Activated CD8-positive, alpha-beta T cell treated with anti-CD3 and anti-CD28 coated beads for 36 hours (primary cell): ENCODE results near the gene RNF169. TPM values are rescaled to one million over a fixed set of nuclear protein-coding genes. Genes with fewer than 3 reads are reported as not detected.

Experiments used
- ATAC-seq: fragments of 200-7000 bp; cut with Tn5 transposase; one replicate; pipeline ENCODE4 v1.10.0; 2021; ENCODE audit warnings: mild to moderate bottlenecking, moderate library complexity
- CTCF ChIA-PET: fragments of 350-600 bp; sonication (Branson Sonifier 250); formaldehyde crosslinking; loops from one replicate; lab custom pipeline; 2021; ENCODE audit warnings: antibody characterized with exemption; lab: Charles Lee
- POLR2A ChIA-PET: fragments of 350-600 bp; sonication (Branson Sonifier 250); formaldehyde crosslinking; loops from one replicate; lab custom pipeline; 2021; ENCODE audit warnings: antibody characterized with exemption; lab: Charles Lee
- DNase-seq: peaks from one replicate; pipeline ENCODE4 v3.0.0-alpha.2; 2020
- H3K27ac Mint-ChIP-seq: one replicate; pipeline ENCODE4 v1.8.0; 2021; ENCODE audit warnings: mild to moderate bottlenecking, mixed read lengths
- H3K27me3 Mint-ChIP-seq: one replicate; pipeline ENCODE4 v1.8.0; 2021; ENCODE audit warnings: mixed read lengths
- H3K36me3 Mint-ChIP-seq: one replicate; pipeline ENCODE4 v1.8.0; 2021; ENCODE audit warnings: low read depth, mixed read lengths
- H3K4me1 Mint-ChIP-seq: one replicate; pipeline ENCODE4 v1.8.0; 2021; ENCODE audit warnings: low read depth, mixed read lengths
- H3K4me3 Mint-ChIP-seq: one replicate; pipeline ENCODE4 v1.8.0; 2021; ENCODE audit warnings: mild to moderate bottlenecking, moderate library complexity, mixed read lengths
- H3K9me3 Mint-ChIP-seq: one replicate; pipeline ENCODE4 v1.8.0; 2021; ENCODE audit warnings: mixed read lengths
- intact Hi-C: fragments of 100-400 bp; cut with micrococcal nuclease; formaldehyde crosslinking; loops from one replicate; pipeline ENCODE4 v1.10.0; 2022
- total RNA-seq, 2 experiments: library from RNA; stranded (reverse); gene quantifications; one replicate each; pipeline ENCODE4 v1.2.3, GENCODE V29; 2021
- TF ChIP-seq, protein P1 (sequence below): fragments of 200-600 bp; IDR thresholded peaks from one replicate; pipeline ENCODE4 v1.8.0; 2022; ENCODE audit warnings: antibody characterized with exemption, mild to moderate bottlenecking

The RNF169 gene
- total RNA-seq, 2 experiments from 2014 or later: 13.9 to 14.2 TPM

DNA sequence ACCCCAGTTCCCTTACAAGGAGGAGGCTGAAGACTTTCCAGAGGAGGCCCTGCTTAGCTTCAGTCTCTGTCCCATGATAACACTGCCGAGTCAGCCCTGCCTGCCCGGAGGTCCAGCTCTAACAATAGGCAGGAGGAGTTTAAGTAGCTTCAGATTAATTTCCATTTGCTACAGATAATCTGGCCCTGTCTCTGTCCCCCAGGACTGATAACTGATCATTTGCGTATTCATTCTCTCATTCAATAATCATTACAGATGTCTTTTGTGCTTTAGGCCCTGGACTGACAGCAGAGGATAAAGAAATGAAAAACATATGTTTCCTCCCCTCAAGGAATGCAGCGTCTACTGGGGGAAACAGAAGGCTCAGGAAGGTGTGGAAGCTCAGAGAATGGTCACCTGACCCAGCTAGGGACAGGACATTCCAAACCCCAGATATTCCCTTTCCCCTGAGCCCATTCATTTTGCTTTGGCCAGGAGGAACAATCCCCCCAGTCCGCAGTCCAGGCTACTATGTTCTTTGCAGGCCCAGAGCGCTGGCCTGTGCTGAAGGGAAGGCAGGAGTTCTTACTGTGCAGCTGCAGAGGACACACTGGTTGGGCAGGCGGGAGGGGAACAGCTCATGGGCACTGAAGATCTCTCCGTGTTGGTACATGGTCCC, 38.2 kb upstream of the RNF169 start:
- CTCF ChIA-PET: interaction anchor here (1.1 to 1.9 kb wide), 2 partner anchors 16 to 29 kb away, joined by 3 to 10 read pairs; no protein-coding TSS in a partner anchor
- H3K27me3 Mint-ChIP-seq: no peaks in the 10 kb centered on the region
- ATAC-seq (no peak), DNase-seq (no peak)
- POLR2A ChIA-PET: no interaction called here
- H3K9me3 Mint-ChIP-seq: no peaks in the 10 kb centered on the region
- no peaks in the 10 kb centered on the region for H3K36me3 Mint-ChIP-seq
- H3K4me1 Mint-ChIP-seq: peaks cover 3% of the 10 kb centered on the region
- H3K27ac Mint-ChIP-seq: no peak overlapping the region
- intact Hi-C loops: no loop called here
- no peak overlapping the region for H3K4me3 Mint-ChIP-seq
- TF ChIP-seq, protein P1, sequence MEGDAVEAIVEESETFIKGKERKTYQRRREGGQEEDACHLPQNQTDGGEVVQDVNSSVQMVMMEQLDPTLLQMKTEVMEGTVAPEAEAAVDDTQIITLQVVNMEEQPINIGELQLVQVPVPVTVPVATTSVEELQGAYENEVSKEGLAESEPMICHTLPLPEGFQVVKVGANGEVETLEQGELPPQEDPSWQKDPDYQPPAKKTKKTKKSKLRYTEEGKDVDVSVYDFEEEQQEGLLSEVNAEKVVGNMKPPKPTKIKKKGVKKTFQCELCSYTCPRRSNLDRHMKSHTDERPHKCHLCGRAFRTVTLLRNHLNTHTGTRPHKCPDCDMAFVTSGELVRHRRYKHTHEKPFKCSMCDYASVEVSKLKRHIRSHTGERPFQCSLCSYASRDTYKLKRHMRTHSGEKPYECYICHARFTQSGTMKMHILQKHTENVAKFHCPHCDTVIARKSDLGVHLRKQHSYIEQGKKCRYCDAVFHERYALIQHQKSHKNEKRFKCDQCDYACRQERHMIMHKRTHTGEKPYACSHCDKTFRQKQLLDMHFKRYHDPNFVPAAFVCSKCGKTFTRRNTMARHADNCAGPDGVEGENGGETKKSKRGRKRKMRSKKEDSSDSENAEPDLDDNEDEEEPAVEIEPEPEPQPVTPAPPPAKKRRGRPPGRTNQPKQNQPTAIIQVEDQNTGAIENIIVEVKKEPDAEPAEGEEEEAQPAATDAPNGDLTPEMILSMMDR: no peak

DNA sequence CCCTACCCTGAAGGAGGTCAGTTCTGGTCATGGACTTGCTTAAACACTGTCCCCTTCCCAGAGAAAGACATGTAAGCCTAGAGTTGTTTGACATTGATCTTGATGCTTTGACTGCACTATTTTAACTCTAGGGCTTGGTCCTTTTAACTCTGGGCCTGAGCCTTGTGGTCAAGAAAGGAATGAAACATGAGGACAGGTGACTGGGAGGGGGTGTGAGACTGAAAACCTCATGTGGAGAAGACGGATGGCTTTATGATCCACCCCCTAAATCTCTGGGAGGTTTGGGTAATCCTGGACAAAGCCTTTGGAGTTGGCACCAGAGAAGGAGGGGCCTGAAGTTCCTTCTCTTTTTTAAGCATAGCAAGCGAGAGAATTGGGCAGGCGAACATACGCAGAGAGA, 35.0 kb upstream of the RNF169 start:
- TF ChIP-seq, protein P1: no peak
- intact Hi-C loops: no loop called here
- no peaks in the 10 kb centered on the region for H3K36me3 Mint-ChIP-seq
- H3K4me1 Mint-ChIP-seq: peaks cover 3% of the 10 kb centered on the region
- H3K4me3 Mint-ChIP-seq: no peak overlapping the region
- no peaks in the 10 kb centered on the region for H3K27me3 Mint-ChIP-seq
- ChIA-PET CTCF (interaction anchor here (1.6 kb wide), 1 partner anchor 26 kb away, joined by 3 read pairs; no protein-coding TSS in a partner anchor), POLR2A (no interaction called here)
- H3K9me3 Mint-ChIP-seq: no peaks in the 10 kb centered on the region
- ATAC-seq (no peak), DNase-seq (no peak)
- H3K27ac Mint-ChIP-seq: no peak overlapping the region

- H3K27ac Mint-ChIP-seq: no peak overlapping the region
- peak; percentile 37 for DNase-seq
- H3K4me1 Mint-ChIP-seq: peaks cover 3% of the 10 kb centered on the region
- no peak overlapping the region for H3K4me3 Mint-ChIP-seq
- ChIA-PET POLR2A (no interaction called here), CTCF (interaction anchor here (1.6 to 3.3 kb wide), 3 partner anchors 12 to 25 kb away, joined by 3 to 23 read pairs (median 4); no protein-coding TSS in a partner anchor)
- H3K27me3 Mint-ChIP-seq: no peaks in the 10 kb centered on the region
- TF ChIP-seq, protein P1: no peak
- peak; percentile 80 for ATAC-seq
- intact Hi-C loops: no loop called here
- no peaks in the 10 kb centered on the region for H3K9me3 Mint-ChIP-seq
- H3K36me3 Mint-ChIP-seq: no peaks in the 10 kb centered on the region
These were observed 33.7 kb upstream of the RNF169 start for GRCh38 chr11:74714904-74715303.

DNA sequence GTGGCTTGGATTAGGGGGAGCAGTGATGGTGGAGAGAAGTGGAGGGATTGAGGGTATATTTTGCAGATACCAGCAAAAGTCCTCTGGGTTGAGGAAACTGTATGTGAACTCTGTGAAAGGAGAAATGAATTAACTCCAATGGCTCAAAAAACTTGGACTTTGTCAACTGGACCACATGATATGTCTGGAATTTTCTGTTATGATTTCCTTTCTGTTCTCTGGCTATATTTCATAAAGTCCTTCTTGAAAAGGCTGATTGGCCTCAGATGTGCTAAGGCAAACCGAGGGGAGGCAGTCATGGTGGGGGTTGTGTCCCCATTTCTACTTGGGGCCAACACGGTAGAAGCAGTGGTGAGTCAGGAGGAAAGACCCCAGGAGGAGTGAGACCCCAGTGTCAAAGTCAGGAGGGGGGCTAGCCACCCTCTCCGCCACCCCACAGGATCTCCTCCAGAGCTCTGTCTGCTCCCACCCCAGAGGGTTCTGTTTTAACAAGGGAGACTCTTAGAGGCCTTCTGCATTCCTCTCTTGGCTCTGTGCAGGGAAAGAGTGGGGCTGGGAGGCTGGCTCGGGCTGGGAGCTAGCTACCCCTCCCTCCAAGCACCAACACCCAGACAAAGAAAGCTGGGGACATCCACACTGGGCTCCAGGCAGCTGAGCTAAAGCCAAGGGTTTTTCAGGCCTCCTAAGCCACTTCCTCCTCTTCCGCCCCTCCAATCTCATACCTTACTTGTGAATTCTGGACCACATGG, 31.3 kb upstream of the RNF169 start:
- intact Hi-C loops: no loop called here
- H3K27ac Mint-ChIP-seq: no peak overlapping the region
- DNase-seq (no peak), ATAC-seq (no peak)
- H3K36me3 Mint-ChIP-seq: no peaks in the 10 kb centered on the region
- H3K27me3 Mint-ChIP-seq: no peaks in the 10 kb centered on the region
- TF ChIP-seq, protein P1: no peak
- peaks cover 3% of the 10 kb centered on the region for H3K4me1 Mint-ChIP-seq
- ChIA-PET POLR2A (no interaction called here), CTCF (interaction anchor here (1.1 to 3.3 kb wide), 3 partner anchors 9 to 15 kb away, joined by 5 to 23 read pairs (median 6); no protein-coding TSS in a partner anchor)
- no peak overlapping the region for H3K4me3 Mint-ChIP-seq
- no peaks in the 10 kb centered on the region for H3K9me3 Mint-ChIP-seq

DNA sequence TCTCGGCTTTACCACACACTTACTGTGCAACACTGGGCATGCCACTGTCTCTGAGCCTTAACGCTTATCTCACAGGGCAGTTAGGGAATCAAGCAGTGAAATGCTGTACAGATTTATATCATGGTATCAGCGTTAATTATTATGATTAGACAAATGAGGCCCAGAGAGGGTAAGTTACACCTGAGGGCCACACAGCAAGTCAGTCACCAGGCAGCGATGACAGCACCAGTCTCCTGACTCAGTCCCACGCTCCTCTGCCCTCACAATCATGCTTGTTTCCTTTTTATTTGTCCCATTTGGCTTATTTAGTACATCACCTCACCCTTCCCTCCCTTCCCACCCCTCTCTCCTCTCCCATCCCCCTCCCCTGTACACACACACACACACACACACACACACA, 29.6 kb upstream of the RNF169 start:
- CTCF ChIA-PET: interaction anchor here (2.3 kb wide), 1 partner anchor 17 kb away, joined by 6 read pairs; no protein-coding TSS in a partner anchor
- H3K9me3 Mint-ChIP-seq: no peaks in the 10 kb centered on the region
- POLR2A ChIA-PET: no interaction called here
- H3K4me1 Mint-ChIP-seq: peaks cover 3% of the 10 kb centered on the region
- intact Hi-C loops: no loop called here
- TF ChIP-seq, protein P1: no peak
- DNase-seq (no peak), ATAC-seq (no peak)
- H3K27me3 Mint-ChIP-seq: peaks cover 4% of the 10 kb centered on the region
- no peaks in the 10 kb centered on the region for H3K36me3 Mint-ChIP-seq
- no peak overlapping the region for H3K4me3 Mint-ChIP-seq
- no peak overlapping the region for H3K27ac Mint-ChIP-seq
